Measurements from ENCODE around the gene SACS.

Gene SACS

DNA sequence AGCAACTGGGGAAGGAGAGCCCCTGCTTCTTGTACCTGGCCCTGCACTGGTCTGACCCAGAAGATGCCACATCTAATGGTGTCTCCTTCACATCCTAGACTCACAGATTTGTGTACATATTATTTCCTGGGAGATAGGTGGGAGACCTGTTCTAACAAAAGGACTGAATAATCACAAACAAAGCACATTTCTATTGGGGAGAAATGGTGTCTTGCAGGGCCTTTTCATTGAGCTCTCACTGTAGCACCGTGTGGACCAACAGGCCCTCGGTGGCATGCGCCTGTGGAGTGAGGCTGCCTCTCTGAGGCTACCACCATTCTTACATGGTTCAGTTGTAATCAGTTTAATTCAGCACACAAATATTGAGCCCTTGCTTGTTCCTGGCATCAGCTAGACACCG lies 989 bp upstream of the SACS start:
- H3K4me3 ChIP-seq (ENCODE audit: low read depth, low read length), result no peak overlapping the region
- TF ChIP-seq CTCF (IDR thresholded peaks at IDR 0.05; ENCODE audit: low read depth, low read length), result no peak
- no peak for DNase-seq (ENCODE audit: low read depth, low spot score)
- in situ Hi-C loops (cut with HindIII; ENCODE audit: low sequenced_read_pairs), result no loop called here

- DNase-seq (ENCODE audit: low read depth, low spot score), result peak; percentile 16
- no peak for TF ChIP-seq CTCF (IDR thresholded peaks at IDR 0.05; ENCODE audit: low read depth, low read length)
- in situ Hi-C loops (cut with HindIII; ENCODE audit: low sequenced_read_pairs), result no loop called here
- H3K4me3 ChIP-seq (ENCODE audit: low read depth, low read length), result peak overlapping the region; percentile 63
Measured at GRCh38 chr13:23432626-23433025, 876 bp downstream of the SACS start.

DNA sequence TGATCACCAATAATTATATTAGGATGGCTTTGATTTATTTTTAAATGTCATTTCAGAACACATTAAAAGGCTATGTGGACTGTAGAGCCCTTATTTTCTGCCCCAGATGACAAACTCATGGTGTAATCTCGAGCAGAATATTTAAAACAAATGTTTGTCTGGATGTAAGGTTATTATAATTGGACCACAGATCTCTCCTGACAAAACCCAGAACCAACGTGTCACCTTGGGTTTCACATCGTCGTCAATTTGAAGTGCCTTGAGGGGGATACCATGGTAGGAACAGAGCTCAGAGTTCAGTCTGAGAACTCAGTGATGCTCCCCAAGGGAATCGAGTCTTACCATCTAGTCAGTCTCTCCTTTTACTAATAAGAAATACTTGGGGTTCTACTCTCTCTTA lies 2.8 kb downstream of the SACS start:
- in situ Hi-C loops (cut with HindIII; ENCODE audit: low sequenced_read_pairs), result no loop called here
- DNase-seq (ENCODE audit: low read depth, low spot score), result no peak
- no peak overlapping the region for H3K4me3 ChIP-seq (ENCODE audit: low read depth, low read length)
- no peak for TF ChIP-seq CTCF (IDR thresholded peaks at IDR 0.05; ENCODE audit: low read depth, low read length)

- no peak overlapping the region for H3K4me3 ChIP-seq (ENCODE audit: low read depth, low read length)
- no peak for TF ChIP-seq CTCF (IDR thresholded peaks at IDR 0.05; ENCODE audit: low read depth, low read length)
- peak; percentile 48 for DNase-seq (ENCODE audit: low read depth, low spot score)
- in situ Hi-C loops (cut with HindIII; ENCODE audit: low sequenced_read_pairs), result no loop called here
Measured at GRCh38 chr13:23427881-23428528, 5.5 kb downstream of the SACS start.

DNA sequence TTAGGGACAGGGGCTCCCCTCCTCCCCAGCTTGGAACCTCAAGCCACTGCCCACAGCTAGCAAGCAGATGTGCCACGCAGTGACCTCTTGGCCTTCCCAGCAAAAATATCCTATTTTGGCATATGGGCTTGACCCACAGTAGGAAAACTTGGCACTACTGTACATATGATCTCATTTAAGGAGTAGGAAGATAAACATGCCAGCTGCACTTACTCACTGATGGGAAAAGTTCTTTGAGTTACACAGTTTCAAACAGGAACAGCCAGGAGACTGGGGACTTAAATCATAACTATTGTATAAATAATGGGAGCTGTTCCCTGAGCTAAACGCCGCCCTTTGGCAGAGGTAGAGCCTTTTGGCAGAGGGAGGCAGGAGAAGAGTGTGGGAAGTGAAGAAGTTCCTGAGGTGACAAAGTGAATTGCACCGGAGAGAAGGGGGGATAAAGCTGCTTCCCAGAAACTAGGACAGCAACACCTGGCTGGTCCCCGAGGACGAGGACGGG lies 6.1 kb downstream of the SACS start:
- no peak for TF ChIP-seq CTCF (IDR thresholded peaks at IDR 0.05; ENCODE audit: low read depth, low read length)
- in situ Hi-C loops (cut with HindIII; ENCODE audit: low sequenced_read_pairs), result no loop called here
- no peak overlapping the region for H3K4me3 ChIP-seq (ENCODE audit: low read depth, low read length)
- peak; percentile 86 for DNase-seq (ENCODE audit: low read depth, low spot score)

DNA sequence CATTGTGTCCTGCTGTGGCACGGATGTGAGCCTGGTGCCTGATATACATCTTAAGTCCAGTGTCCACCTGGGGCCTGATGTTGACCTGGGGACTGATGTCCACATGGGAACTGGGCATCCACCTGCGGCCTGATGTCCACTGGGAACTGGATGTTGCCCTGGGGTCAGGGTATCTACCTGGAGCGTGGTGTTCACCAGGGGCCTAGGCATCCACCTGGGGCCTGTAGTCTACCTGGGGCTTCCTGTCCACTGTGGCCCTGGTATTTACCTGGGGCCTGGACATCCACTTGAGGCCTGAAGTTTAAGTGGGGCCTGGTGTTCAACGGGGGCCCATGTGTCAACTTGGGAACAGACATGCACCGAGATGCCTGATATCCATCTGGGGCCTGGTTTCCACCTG lies 11.9 kb downstream of the SACS start:
- no peak for TF ChIP-seq CTCF (IDR thresholded peaks at IDR 0.05; ENCODE audit: low read depth, low read length)
- in situ Hi-C loops (cut with HindIII; ENCODE audit: low sequenced_read_pairs), result no loop called here
- no peak for DNase-seq (ENCODE audit: low read depth, low spot score)
- no peak overlapping the region for H3K4me3 ChIP-seq (ENCODE audit: low read depth, low read length)

All from astrocyte of the spinal cord (primary cell).